Measurements from ENCODE around the gene DISP3. TPM values are rescaled to one million over a fixed set of nuclear protein-coding genes. Genes with fewer than 3 reads are reported as not detected.

Gene DISP3
- total RNA-seq, 2 experiments from 2014 or later = 0.97 to 1.7 TPM

DNA sequence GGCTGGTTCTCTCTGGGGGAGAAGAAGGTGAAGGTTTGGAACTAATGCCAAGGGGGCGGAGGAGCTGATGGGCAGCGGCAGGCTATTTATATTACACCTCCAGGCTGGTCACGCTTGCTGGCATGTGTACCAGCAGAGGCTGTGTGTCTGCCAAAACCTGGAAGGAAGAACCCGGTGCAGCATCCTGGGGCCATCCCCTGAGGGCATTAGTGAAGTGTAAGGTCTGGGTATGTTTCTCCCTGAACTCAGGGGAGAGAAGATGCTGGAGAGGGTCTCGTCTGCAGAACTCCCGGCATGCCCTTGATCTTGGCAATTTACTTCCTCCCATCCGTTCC is 5.3 kb downstream of the DISP3 start:
- no TSS peak for BruUV-seq (replicated peaks)
- Histone ChIP-seq H3K4me3 (ENCODE audit: low read depth, low read length, poor library complexity, severe bottlenecking) (no peak overlapping the region), H3K9me2 (ENCODE audit: insufficient read depth, low read length) (no peaks in the 10 kb centered on the region), H3K79me2 (ENCODE audit: insufficient read depth, low read depth, low read length) (no peaks in the 10 kb centered on the region), H2AFZ (ENCODE audit: low read length) (no peak overlapping the region), H3K4me2 (ENCODE audit: low read length) (no peak overlapping the region), H3K27ac (ENCODE audit: low read depth, low read length, poor library complexity, severe bottlenecking) (no peak overlapping the region), H3K9me3 (ENCODE audit: low read length) (no peaks in the 10 kb centered on the region), H4K20me1 (ENCODE audit: insufficient read depth, low read length) (no peaks in the 10 kb centered on the region), H3K36me3 (ENCODE audit: insufficient read depth, low read length) (no peaks in the 10 kb centered on the region), H3K4me1 (ENCODE audit: insufficient read depth, low read length, poor library complexity, severe bottlenecking) (no peaks in the 10 kb centered on the region)
- no peak for DNase-seq (ENCODE audit: low spot score)
- POLR2A ChIA-PET = no interaction called here
- intact Hi-C loops (cut with micrococcal nuclease; ENCODE audit: unreplicated experiment) = no loop called here
- CTCF ChIA-PET (ENCODE audit: unreplicated experiment) = no interaction called here
- TF ChIP-seq, protein P1, sequence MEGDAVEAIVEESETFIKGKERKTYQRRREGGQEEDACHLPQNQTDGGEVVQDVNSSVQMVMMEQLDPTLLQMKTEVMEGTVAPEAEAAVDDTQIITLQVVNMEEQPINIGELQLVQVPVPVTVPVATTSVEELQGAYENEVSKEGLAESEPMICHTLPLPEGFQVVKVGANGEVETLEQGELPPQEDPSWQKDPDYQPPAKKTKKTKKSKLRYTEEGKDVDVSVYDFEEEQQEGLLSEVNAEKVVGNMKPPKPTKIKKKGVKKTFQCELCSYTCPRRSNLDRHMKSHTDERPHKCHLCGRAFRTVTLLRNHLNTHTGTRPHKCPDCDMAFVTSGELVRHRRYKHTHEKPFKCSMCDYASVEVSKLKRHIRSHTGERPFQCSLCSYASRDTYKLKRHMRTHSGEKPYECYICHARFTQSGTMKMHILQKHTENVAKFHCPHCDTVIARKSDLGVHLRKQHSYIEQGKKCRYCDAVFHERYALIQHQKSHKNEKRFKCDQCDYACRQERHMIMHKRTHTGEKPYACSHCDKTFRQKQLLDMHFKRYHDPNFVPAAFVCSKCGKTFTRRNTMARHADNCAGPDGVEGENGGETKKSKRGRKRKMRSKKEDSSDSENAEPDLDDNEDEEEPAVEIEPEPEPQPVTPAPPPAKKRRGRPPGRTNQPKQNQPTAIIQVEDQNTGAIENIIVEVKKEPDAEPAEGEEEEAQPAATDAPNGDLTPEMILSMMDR (conservative IDR thresholded peaks at IDR 0.05; ENCODE audit: low read length) = no peak
- TF ChIP-seq EZH2phosphoT487 (IDR thresholded peaks at IDR 0.05; ENCODE audit: borderline replicate concordance, low read depth, low read length) = no peak

DNA sequence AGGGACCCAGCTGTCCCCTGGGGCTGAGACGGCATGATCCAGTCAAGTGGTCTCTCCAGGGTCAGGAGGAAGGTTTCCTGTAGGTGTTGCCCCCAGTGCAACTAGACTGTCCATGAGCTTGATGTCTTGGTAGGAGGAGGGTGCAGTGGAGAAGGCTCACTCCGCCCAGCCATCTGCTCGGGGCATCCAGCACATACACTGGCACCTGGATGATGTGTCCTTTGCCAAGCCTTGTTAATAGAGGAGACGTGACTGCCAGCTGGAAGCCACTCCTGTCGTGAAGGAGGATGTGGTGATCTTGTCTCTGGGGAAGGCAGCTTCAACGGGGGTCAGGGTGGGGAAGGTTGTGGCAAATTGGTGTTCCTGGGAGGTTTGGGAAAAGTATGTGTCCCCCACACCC is 6.2 kb downstream of the DISP3 start:
- H3K4me2 ChIP-seq (ENCODE audit: low read length) = no peak overlapping the region
- no peak overlapping the region for H2AFZ ChIP-seq (ENCODE audit: low read length)
- H3K9me3 ChIP-seq (ENCODE audit: low read length) = no peaks in the 10 kb centered on the region
- intact Hi-C loops (cut with micrococcal nuclease; ENCODE audit: unreplicated experiment) = no loop called here
- no peaks in the 10 kb centered on the region for H3K4me1 ChIP-seq (ENCODE audit: insufficient read depth, low read length, poor library complexity, severe bottlenecking)
- H3K36me3 ChIP-seq (ENCODE audit: insufficient read depth, low read length) = no peaks in the 10 kb centered on the region
- H3K27ac ChIP-seq (ENCODE audit: low read depth, low read length, poor library complexity, severe bottlenecking) = no peak overlapping the region
- TF ChIP-seq EZH2phosphoT487 (IDR thresholded peaks at IDR 0.05; ENCODE audit: borderline replicate concordance, low read depth, low read length) = no peak
- TF ChIP-seq, protein P1 (conservative IDR thresholded peaks at IDR 0.05; ENCODE audit: low read length) = no peak
- no peak for DNase-seq (ENCODE audit: low spot score)
- ChIA-PET POLR2A (interaction anchor here (0.8 kb wide), 1 partner anchor 9 kb away, joined by 4 read pairs; no protein-coding TSS in a partner anchor), CTCF (ENCODE audit: unreplicated experiment) (no interaction called here)
- no peaks in the 10 kb centered on the region for H3K9me2 ChIP-seq (ENCODE audit: insufficient read depth, low read length)
- H4K20me1 ChIP-seq (ENCODE audit: insufficient read depth, low read length) = no peaks in the 10 kb centered on the region
- no peaks in the 10 kb centered on the region for H3K79me2 ChIP-seq (ENCODE audit: insufficient read depth, low read depth, low read length)
- no peak overlapping the region for H3K4me3 ChIP-seq (ENCODE audit: low read depth, low read length, poor library complexity, severe bottlenecking)
- no TSS peak for BruUV-seq (replicated peaks)

DNA sequence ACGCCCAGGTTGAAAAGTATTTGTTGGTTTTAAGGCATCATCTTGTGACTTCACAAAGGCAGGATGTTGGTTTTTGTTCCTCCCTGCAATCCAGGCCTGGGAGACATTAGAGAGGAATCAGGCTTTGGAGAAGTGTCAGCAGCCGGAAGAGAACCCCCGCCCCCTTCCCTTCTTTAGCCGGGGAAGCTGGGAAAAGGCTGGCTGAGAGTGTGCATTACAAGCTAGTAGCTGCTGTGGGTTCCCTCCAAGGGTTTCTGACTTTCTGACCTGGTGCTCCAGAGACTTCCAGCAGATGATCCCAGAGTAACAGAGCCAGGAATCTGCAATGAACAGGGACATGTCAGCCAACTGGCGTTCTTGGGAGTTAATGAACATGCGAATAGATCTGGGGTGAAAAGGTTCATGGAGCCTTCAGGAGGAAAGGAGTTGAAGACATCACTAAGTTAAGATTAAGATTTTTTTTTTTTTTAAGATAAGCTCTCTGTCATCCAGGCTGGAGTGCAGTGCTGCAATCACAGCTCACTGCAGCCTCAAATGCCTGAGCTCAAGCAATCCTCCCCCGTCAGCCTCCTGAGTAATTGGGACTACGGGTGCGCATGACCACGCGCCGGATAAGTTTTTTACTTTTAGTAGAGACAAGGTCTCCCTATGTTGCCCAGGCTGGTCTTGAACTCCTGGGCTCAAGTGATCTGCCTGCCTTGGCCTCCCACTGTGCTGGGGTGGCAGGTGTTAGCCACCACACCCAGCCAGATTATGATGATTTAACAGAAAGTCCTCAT is 7.5 kb downstream of the DISP3 start:
- no peaks in the 10 kb centered on the region for H4K20me1 ChIP-seq (ENCODE audit: insufficient read depth, low read length)
- no TSS peak for BruUV-seq (replicated peaks)
- CTCF ChIA-PET (ENCODE audit: unreplicated experiment) = no interaction called here
- intact Hi-C loops (cut with micrococcal nuclease; ENCODE audit: unreplicated experiment) = no loop called here
- DNase-seq (ENCODE audit: low spot score) = no peak
- H3K27ac ChIP-seq (ENCODE audit: low read depth, low read length, poor library complexity, severe bottlenecking) = no peak overlapping the region
- no peak overlapping the region for H3K4me2 ChIP-seq (ENCODE audit: low read length)
- no peaks in the 10 kb centered on the region for H3K9me3 ChIP-seq (ENCODE audit: low read length)
- no peaks in the 10 kb centered on the region for H3K36me3 ChIP-seq (ENCODE audit: insufficient read depth, low read length)
- no peaks in the 10 kb centered on the region for H3K4me1 ChIP-seq (ENCODE audit: insufficient read depth, low read length, poor library complexity, severe bottlenecking)
- TF ChIP-seq EZH2phosphoT487 (IDR thresholded peaks at IDR 0.05; ENCODE audit: borderline replicate concordance, low read depth, low read length) = no peak
- TF ChIP-seq, protein P1 (conservative IDR thresholded peaks at IDR 0.05; ENCODE audit: low read length) = no peak
- no peak overlapping the region for H3K4me3 ChIP-seq (ENCODE audit: low read depth, low read length, poor library complexity, severe bottlenecking)
- no peak overlapping the region for H2AFZ ChIP-seq (ENCODE audit: low read length)
- POLR2A ChIA-PET = interaction anchor here (0.9 kb wide), 1 partner anchor 197 kb away, joined by 3 read pairs; no protein-coding TSS in a partner anchor
- H3K79me2 ChIP-seq (ENCODE audit: insufficient read depth, low read depth, low read length) = no peaks in the 10 kb centered on the region
- no peaks in the 10 kb centered on the region for H3K9me2 ChIP-seq (ENCODE audit: insufficient read depth, low read length)
